Astrocyte of the spinal cord (primary cell): ENCODE measurements around the gene LRATD1.

ENCODE experiments used
- DNase-seq: peaks from one replicate; pipeline ENCODE4 v3.0.0; 2011; ENCODE audit warnings: low read depth, low spot score
- H3K4me3 ChIP-seq: 2 replicates; pipeline ENCODE4 v1.5.1; 2011; ENCODE audit warnings: low read depth, mild to moderate bottlenecking, low read length, moderate library complexity
- CTCF ChIP-seq: IDR thresholded peaks from 2 replicates; pipeline ENCODE4 v1.5.1; 2012; ENCODE audit warnings: low read depth, mild to moderate bottlenecking, low read length, inconsistent platforms
- in situ Hi-C: cut with HindIII; loops from 2 replicates; pipeline ENCODE4 v1.10.0; 2017; ENCODE audit warnings: low sequenced_read_pairs

The LRATD1 gene

GRCh38 chr2:14632133-14632936 is at the start of gene LRATD1:
Gene LRATD1, plus strand, starts transcription at chr2:14632717. Its CDS starts 1,263 bp downstream, at chr2:14633980.
- in situ Hi-C loops, result no loop called here
- DNase-seq, result peak; percentile 86
- peak within 1 kb of the TSS; percentile 55 for H3K4me3 ChIP-seq
- no peak for TF ChIP-seq CTCF

DNA sequence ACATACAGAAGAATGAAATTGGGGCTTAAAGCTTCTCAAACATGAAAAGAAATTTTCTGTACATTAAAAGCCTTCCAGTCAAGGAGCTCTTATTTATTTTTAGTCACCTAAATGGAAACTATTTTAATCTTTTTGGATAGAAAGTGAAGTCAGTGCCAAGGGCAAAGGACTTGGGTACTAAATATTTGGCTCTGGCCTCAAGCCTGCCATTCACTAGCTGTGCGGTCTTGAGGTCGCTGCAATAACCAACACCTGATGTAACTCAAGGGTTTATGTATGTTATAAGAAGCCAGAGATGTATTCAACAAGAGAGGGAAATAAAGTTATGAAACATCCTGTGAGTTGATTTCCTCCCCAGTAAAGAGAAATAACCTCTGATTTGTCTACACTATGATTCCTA is 49.5 kb upstream of the LRATD1 start:
- no peak for TF ChIP-seq CTCF
- in situ Hi-C loops, result no loop called here

DNA sequence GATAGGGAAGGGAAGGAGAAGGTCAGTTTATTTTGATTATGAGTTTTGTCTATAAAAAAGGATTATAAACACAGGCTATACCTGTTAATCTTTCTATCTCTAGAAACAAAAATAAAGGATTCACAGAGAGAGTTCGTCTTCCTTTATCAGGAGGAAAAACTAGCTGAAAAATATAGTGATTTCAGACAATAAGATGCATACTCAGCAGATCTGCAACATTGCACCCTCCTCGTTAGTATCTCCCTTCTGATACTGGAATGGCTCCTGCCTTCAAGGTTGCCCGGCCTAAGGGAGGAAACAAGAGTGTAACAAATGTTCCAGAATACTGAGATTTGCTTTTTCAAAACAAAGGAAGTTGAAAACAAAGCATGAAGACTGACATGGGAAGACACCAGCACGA is 48.7 kb upstream of the LRATD1 start:
- no peak overlapping the region for H3K4me3 ChIP-seq
- in situ Hi-C loops, result no loop called here
- no peak for TF ChIP-seq CTCF
- no peak for DNase-seq

More for the DNA sequence above, 49.5 kb upstream of the LRATD1 start:
- DNase-seq, result no peak
- no peak overlapping the region for H3K4me3 ChIP-seq

DNA sequence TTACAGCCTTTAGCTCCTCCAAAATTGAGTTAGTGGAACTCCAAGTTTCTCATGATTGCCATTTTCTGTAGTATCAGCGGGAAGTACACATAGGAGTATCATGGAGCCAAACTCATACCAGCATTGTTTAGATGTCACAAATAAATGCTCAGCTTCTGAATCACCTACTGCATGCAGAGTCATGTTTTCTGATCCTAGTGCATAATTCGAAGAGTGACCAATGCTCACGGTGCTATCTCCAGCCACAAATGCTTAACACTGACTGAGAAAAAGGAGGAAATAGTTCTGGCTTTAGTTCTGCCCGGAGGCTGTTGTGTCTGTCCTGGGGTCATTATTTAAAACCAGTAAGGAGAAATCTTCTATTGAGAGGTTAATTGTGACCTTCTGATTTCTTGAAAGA is 45.4 kb upstream of the LRATD1 start:
- in situ Hi-C loops, result no loop called here
- peak; percentile 15 for DNase-seq

DNA sequence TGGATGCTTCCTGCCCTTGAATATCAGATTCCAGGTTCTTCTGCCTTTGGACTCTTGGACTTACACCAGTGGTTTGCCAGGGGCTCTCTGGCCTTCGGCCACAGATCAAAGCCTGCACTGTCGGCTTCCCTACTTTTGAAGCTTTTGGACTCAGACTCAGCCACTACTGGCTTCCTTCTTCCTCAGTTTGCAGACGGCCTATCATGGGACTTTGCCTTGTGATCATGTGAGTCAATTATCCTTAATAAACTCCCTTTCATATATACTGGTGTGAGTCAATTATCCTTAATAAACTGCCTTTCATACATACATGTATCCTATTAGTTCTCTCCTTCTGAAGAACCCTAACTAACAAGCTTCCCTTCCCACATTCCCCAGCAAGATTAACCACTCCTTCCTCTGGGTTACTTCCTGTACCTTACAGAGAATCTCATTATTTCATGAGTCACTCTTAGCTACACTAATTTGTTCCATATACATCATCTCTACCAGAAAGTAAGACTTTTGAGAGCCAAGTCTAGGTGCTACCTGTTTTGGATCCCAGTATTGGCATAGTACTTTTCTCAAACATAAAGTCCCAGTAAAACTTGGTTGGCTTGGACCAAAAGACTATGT is 31.3 kb upstream of the LRATD1 start:
- in situ Hi-C loops, result no loop called here
- TF ChIP-seq CTCF, result no peak
- H3K4me3 ChIP-seq, result no peak overlapping the region
- peak; percentile 9 for DNase-seq

More for the DNA sequence above, 45.4 kb upstream of the LRATD1 start:
- no peak overlapping the region for H3K4me3 ChIP-seq
- no peak for TF ChIP-seq CTCF

DNA sequence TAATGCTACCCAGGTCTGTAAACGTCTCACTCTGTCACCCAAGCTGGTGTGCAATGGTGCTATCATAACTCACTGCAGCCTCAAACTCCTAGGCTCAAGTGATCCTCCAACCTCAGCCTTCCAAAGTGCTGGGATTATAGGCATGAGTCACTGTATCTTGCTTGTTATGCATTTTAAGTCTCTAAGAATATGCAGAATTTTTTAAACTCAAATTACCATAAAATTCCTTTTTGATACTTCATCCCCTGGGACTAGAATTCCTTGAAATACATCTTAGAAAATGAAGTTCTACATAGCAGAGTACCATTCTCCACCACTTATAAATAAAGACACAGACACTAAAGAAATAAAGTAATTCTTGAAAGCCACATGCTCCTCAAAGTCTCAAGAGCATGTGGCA is 30.2 kb upstream of the LRATD1 start:
- in situ Hi-C loops, result no loop called here
- no peak overlapping the region for H3K4me3 ChIP-seq
- TF ChIP-seq CTCF, result no peak
- DNase-seq, result peak; percentile 15
